ES-I3 (cell line): ENCODE data around the gene CTSH.

Experiments
- H3K36me3 ChIP-seq: 2 replicates; pipeline ENCODE4 v1.6.1; 2013; ENCODE audit warnings: mild to moderate bottlenecking, low read length, control low read depth, moderate library complexity; ENCODE audit not compliant: insufficient read depth
- H3K4me1 ChIP-seq: 2 replicates; pipeline ENCODE4 v1.6.1; 2013; ENCODE audit warnings: mild to moderate bottlenecking, control low read depth, low read length; ENCODE audit not compliant: insufficient read depth
- H3K9ac ChIP-seq: 2 replicates; pipeline ENCODE4 v1.6.1; 2013; ENCODE audit warnings: low read depth, mild to moderate bottlenecking, low read length, moderate library complexity
- H3K9me3 ChIP-seq: 2 replicates; pipeline ENCODE4 v1.6.1; 2013; ENCODE audit warnings: mild to moderate bottlenecking, low read length, moderate library complexity; ENCODE audit not compliant: control insufficient read depth, insufficient read depth

The CTSH gene

GRCh38 chr15:78983146-78983918 is 38.5 kb upstream of the CTSH start:
- H3K9ac ChIP-seq, result no peak overlapping the region
- H3K4me1 ChIP-seq, result peaks cover 4% of the 10 kb centered on the region; the same call in 1 of the 2 replicates
- H3K36me3 ChIP-seq, result no peaks in the 10 kb centered on the region

GRCh38 chr15:78982736-78983135 is 37.9 kb upstream of the CTSH start:
- Histone ChIP-seq H3K4me1 (no peaks in the 10 kb centered on the region), H3K9ac (no peak overlapping the region), H3K36me3 (no peaks in the 10 kb centered on the region), H3K9me3 (no peaks in the 10 kb centered on the region)

More at GRCh38 chr15:78983146-78983918, 38.5 kb upstream of the CTSH start:
- no peaks in the 10 kb centered on the region for H3K9me3 ChIP-seq

GRCh38 chr15:78981532-78982313 is 36.9 kb upstream of the CTSH start:
- no peaks in the 10 kb centered on the region for H3K36me3 ChIP-seq
- no peaks in the 10 kb centered on the region for H3K4me1 ChIP-seq
- H3K9ac ChIP-seq, result no peak overlapping the region
- H3K9me3 ChIP-seq, result no peaks in the 10 kb centered on the region

- Histone ChIP-seq H3K36me3 (no peaks in the 10 kb centered on the region), H3K9me3 (no peaks in the 10 kb centered on the region), H3K4me1 (no peaks in the 10 kb centered on the region), H3K9ac (no peak overlapping the region)
These were observed 34.8 kb upstream of the CTSH start for GRCh38 chr15:78979456-78980320.

- Histone ChIP-seq H3K9me3 (no peaks in the 10 kb centered on the region), H3K9ac (no peak overlapping the region), H3K4me1 (no peaks in the 10 kb centered on the region), H3K36me3 (no peaks in the 10 kb centered on the region)
These were observed 33.8 kb upstream of the CTSH start for GRCh38 chr15:78978601-78979179.

GRCh38 chr15:78977591-78978347 is 32.9 kb upstream of the CTSH start:
- no peaks in the 10 kb centered on the region for H3K9me3 ChIP-seq
- no peaks in the 10 kb centered on the region for H3K4me1 ChIP-seq
- H3K36me3 ChIP-seq, result no peaks in the 10 kb centered on the region
- no peak overlapping the region for H3K9ac ChIP-seq

GRCh38 chr15:78977091-78977571 is 32.3 kb upstream of the CTSH start:
- no peaks in the 10 kb centered on the region for H3K4me1 ChIP-seq
- H3K9ac ChIP-seq, result no peak overlapping the region

GRCh38 chr15:78976691-78977090 is 31.8 kb upstream of the CTSH start:
- H3K4me1 ChIP-seq, result no peaks in the 10 kb centered on the region
- no peak overlapping the region for H3K9ac ChIP-seq
- no peaks in the 10 kb centered on the region for H3K9me3 ChIP-seq
- H3K36me3 ChIP-seq, result no peaks in the 10 kb centered on the region

More at GRCh38 chr15:78977091-78977571, 32.3 kb upstream of the CTSH start:
- Histone ChIP-seq H3K36me3 (no peaks in the 10 kb centered on the region), H3K9me3 (no peaks in the 10 kb centered on the region)

- Histone ChIP-seq H3K9me3 (no peaks in the 10 kb centered on the region), H3K4me1 (no peaks in the 10 kb centered on the region), H3K36me3 (no peaks in the 10 kb centered on the region), H3K9ac (no peak overlapping the region)
These were observed 29.5 kb upstream of the CTSH start for GRCh38 chr15:78974272-78974918.

- Histone ChIP-seq H3K4me1 (no peaks in the 10 kb centered on the region; the same call in 1 of the 2 replicates), H3K9ac (no peak overlapping the region), H3K36me3 (no peaks in the 10 kb centered on the region), H3K9me3 (no peaks in the 10 kb centered on the region)
These were observed 25.0 kb upstream of the CTSH start for GRCh38 chr15:78969687-78970349.

GRCh38 chr15:78968539-78969271 is 23.9 kb upstream of the CTSH start:
- H3K9ac ChIP-seq, result no peak overlapping the region
- no peaks in the 10 kb centered on the region for H3K36me3 ChIP-seq
- no peaks in the 10 kb centered on the region; the same call in 1 of the 2 replicates for H3K4me1 ChIP-seq
- H3K9me3 ChIP-seq, result no peaks in the 10 kb centered on the region

GRCh38 chr15:78968114-78968513 is 23.3 kb upstream of the CTSH start:
- no peak overlapping the region for H3K9ac ChIP-seq
- no peaks in the 10 kb centered on the region for H3K36me3 ChIP-seq
- no peaks in the 10 kb centered on the region; the same call in 1 of the 2 replicates for H3K4me1 ChIP-seq
- no peaks in the 10 kb centered on the region for H3K9me3 ChIP-seq
